Activated CD8-positive, alpha-beta memory T cell treated with anti-CD3 and anti-CD28 coated beads for 48 hours (primary cell): ENCODE data around the gene OR2H1.

Source experiments
- DNase-seq, 3 experiments: peaks; one replicate each; pipeline ENCODE4 v3.0.0-alpha.2; 2020; ENCODE audit warnings: low read depth in 2 of 3, low spot score in 2 of 3

OR2H1 gene

GRCh38 chr6:29509711-29510110 lies 52.8 kb downstream of the OR2H1 start:
- DNase-seq: no peak

DNA sequence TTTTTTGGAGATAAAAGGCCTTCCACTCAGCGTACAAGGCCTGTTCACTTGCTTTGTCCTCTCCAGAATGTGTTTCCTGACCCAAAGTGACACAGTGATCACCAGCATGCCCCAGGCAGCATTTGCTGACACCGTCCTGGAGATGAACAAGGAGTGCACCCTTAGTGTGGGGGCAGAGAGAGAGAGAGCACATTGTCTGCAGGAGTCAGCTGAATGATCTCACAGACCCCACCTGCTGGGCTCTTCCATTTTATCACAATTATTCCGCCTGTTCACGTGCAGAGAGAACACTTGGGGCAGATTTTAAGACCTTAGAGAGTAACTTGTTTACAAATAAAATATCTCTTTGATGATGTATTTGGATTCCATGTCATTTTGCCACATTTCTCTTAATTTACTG lies 53.2 kb downstream of the OR2H1 start:
- no peak for DNase-seq

GRCh38 chr6:29510746-29511300 lies 53.9 kb downstream of the OR2H1 start:
- no peak for DNase-seq
